ENCODE results near the gene ETV1.

- TF ChIP-seq POLR2A (IDR thresholded peaks at IDR 0.05) = no peak
- TF ChIP-seq CTCF (IDR thresholded peaks at IDR 0.05) = no peak
Measured at GRCh38 chr7:13932131-13932530, 57.3 kb downstream of the ETV1 start.
